SK-N-SH (cell line): Measurements from ENCODE around the gene FKBP6. TPM values are rescaled to one million over a fixed set of nuclear protein-coding genes. Genes with fewer than 3 reads are reported as not detected.

ENCODE experiments used
- CTCF ChIA-PET: fragments of 300-600, 350-600 bp; formaldehyde crosslinking; extraction: SDS; loops from one replicate; lab custom pipeline; 2021; lab: Yijun Ruan, JAX
- POLR2A ChIA-PET: fragments of 350-600 bp; sonication (Branson Sonifier 250); formaldehyde crosslinking; extraction: SDS; loops from one replicate; lab custom pipeline; 2020; ENCODE audit warnings: antibody characterized with exemption, inconsistent platforms; lab: Yijun Ruan, JAX
- DNase-seq: peaks from one replicate; pipeline ENCODE4 v3.0.0; 2012
- H2AFZ ChIP-seq: fragments of 200-600 bp; sonication (generic); 2 replicates; pipeline ENCODE4 v1.8.1; 2016; ENCODE audit warnings: antibody characterized with exemption, mild to moderate bottlenecking, low read depth
- H3F3A ChIP-seq: fragments of 200-600 bp; sonication (generic); replicated peaks from 2 replicates; pipeline ENCODE3; 2016; ENCODE audit warnings: antibody characterized with exemption, mild to moderate bottlenecking; ENCODE audit not compliant: insufficient read depth
- H3K27ac ChIP-seq, 2 experiments: fragments of 200-500 bp in 1 of 2; fragments of 200-600 bp in 1 of 2; sonication (Bioruptor generic) in 1 of 2; sonication (generic), shearing (Covaris generic) in 1 of 2; 2 replicates each; pipeline versions ENCODE4 v1.5.1 to v1.6.1; 2014 to 2016; ENCODE audit warnings: low read depth in 2 of 2, inconsistent platforms in 1 of 2, low read length in 1 of 2, mild to moderate bottlenecking in 1 of 2, mixed read lengths in 1 of 2
- H3K27me3 ChIP-seq: fragments of 200-600 bp; sonication (generic), shearing (Covaris generic); 2 replicates; pipeline ENCODE4 v1.6.1; 2016; ENCODE audit warnings: mixed run types; ENCODE audit not compliant: insufficient read depth
- H3K36me3 ChIP-seq, 2 experiments: fragments of 200-500 bp in 1 of 2; fragments of 200-600 bp in 1 of 2; sonication (Bioruptor generic) in 1 of 2; sonication (generic) in 1 of 2; replicated peaks in 1 of 2; 2 replicates each; pipeline versions ENCODE3 to v1.5.1; 2014 to 2016; ENCODE audit warnings: low read length in 1 of 2, mild to moderate bottlenecking in 1 of 2; ENCODE audit not compliant: insufficient read depth in 2 of 2, control insufficient read depth in 1 of 2
- H3K4me1 ChIP-seq, 2 experiments: fragments of 200-500 bp in 1 of 2; fragments of 200-600 bp in 1 of 2; sonication (Bioruptor generic) in 1 of 2; sonication (generic), shearing (Covaris generic) in 1 of 2; 2 replicates each; pipeline versions ENCODE4 v1.5.1 to v1.6.1; 2014 to 2016; ENCODE audit warnings: low read depth in 1 of 2, low read length in 1 of 2, mixed run types in 1 of 2; ENCODE audit not compliant: insufficient read depth in 2 of 2, control insufficient read depth in 1 of 2
- H3K4me2 ChIP-seq: fragments of 200-600 bp; sonication (generic), shearing (Covaris generic); 2 replicates; pipeline ENCODE4 v1.6.1; 2017; ENCODE audit warnings: mixed run types
- H3K4me3 ChIP-seq, 2 experiments: fragments of 200-500 bp in 1 of 2; fragments of 200-600 bp in 1 of 2; sonication (Bioruptor generic) in 1 of 2; sonication (generic), shearing (Covaris generic) in 1 of 2; 2 replicates each; pipeline versions ENCODE4 v1.5.1 to v1.8.1; 2014 to 2016; ENCODE audit warnings: low read depth in 2 of 2, inconsistent platforms in 1 of 2, low read length in 1 of 2, mild to moderate bottlenecking in 1 of 2, mixed read lengths in 1 of 2, moderate library complexity in 1 of 2
- H3K79me2 ChIP-seq: fragments of 200-600 bp; sonication (generic); 2 replicates; pipeline ENCODE4 v1.8.1; 2017; ENCODE audit warnings: mild to moderate bottlenecking; ENCODE audit not compliant: insufficient read depth
- H3K9ac ChIP-seq: fragments of 200-600 bp; sonication (generic); 2 replicates; pipeline ENCODE4 v1.6.1; 2017; ENCODE audit warnings: mixed run types
- H3K9me2 ChIP-seq: fragments of 200-600 bp; sonication (generic); 2 replicates; pipeline ENCODE4 v1.6.1; 2017; ENCODE audit warnings: mixed run types
- H3K9me3 ChIP-seq: fragments of 200-600 bp; sonication (generic); 2 replicates; pipeline ENCODE4 v1.6.1; 2017; ENCODE audit warnings: mixed run types, mild to moderate bottlenecking, moderate library complexity
- H4K20me1 ChIP-seq: fragments of 200-600 bp; sonication (generic); 2 replicates; pipeline ENCODE4 v1.6.1; 2017; ENCODE audit warnings: mild to moderate bottlenecking, mixed run types; ENCODE audit not compliant: insufficient read depth
- ELF1 ChIP-seq: IDR thresholded peaks from 2 replicates; pipeline ENCODE4 v1.4.0; 2012
- EZH2phosphoT487 ChIP-seq: fragments of 200-600 bp; sonication (generic); IDR thresholded peaks from 2 replicates; pipeline ENCODE4 v1.6.1; 2017; ENCODE audit warnings: low read depth, mixed run types, mild to moderate bottlenecking, antibody characterized with exemption, moderate library complexity, borderline replicate concordance
- FOXJ3 ChIP-seq: sonication (generic); formaldehyde crosslinking; IDR thresholded peaks from 2 replicates; pipeline ENCODE4 v1.5.1; 2020; ENCODE audit warnings: mild to moderate bottlenecking, missing genetic modification reagents
- JUND ChIP-seq: IDR thresholded peaks from 2 replicates; pipeline ENCODE4 v1.4.0; 2012
- NFIC ChIP-seq: IDR thresholded peaks from 2 replicates; pipeline ENCODE4 v1.4.0; 2012; ENCODE audit warnings: borderline replicate concordance
- RAD21 ChIP-seq: IDR thresholded peaks from 2 replicates; pipeline ENCODE4 v1.6.1; 2012; ENCODE audit warnings: mild to moderate bottlenecking, low read length
- TCF12 ChIP-seq: IDR thresholded peaks from 2 replicates; pipeline ENCODE4 v1.4.0; 2012
- WGBS: methylation state at CpG from one replicate; pipeline ENCODE4 v1.1.6; 2017; ENCODE audit warnings: low lambda C conversion rate; 5-methylcytosine and 5-hydroxymethylcytosine counted together
- polyA plus RNA-seq, 3 experiments: library from polyadenylated mRNA; depleted of rRNA; stranded (reverse); fragments of >200 nt; gene quantifications; 2 replicates each; pipeline ENCODE4 v1.2.3, GENCODE V29; 2012
- TF ChIP-seq, protein P1 (sequence below): IDR thresholded peaks from 2 replicates; pipeline ENCODE4 v1.6.1; 2012; ENCODE audit warnings: mild to moderate bottlenecking, low read depth, low read length, moderate library complexity
- TF ChIP-seq, protein P2 (sequence below): fragments of 150-350 bp; IDR thresholded peaks from 2 replicates; pipeline ENCODE4 v1.6.1; 2016; ENCODE audit warnings: mild to moderate bottlenecking, low read depth, low read length

Gene FKBP6
- polyA plus RNA-seq, 1 of the 3 experiments (the other 2 are of a cell fraction) = not detected

DNA sequence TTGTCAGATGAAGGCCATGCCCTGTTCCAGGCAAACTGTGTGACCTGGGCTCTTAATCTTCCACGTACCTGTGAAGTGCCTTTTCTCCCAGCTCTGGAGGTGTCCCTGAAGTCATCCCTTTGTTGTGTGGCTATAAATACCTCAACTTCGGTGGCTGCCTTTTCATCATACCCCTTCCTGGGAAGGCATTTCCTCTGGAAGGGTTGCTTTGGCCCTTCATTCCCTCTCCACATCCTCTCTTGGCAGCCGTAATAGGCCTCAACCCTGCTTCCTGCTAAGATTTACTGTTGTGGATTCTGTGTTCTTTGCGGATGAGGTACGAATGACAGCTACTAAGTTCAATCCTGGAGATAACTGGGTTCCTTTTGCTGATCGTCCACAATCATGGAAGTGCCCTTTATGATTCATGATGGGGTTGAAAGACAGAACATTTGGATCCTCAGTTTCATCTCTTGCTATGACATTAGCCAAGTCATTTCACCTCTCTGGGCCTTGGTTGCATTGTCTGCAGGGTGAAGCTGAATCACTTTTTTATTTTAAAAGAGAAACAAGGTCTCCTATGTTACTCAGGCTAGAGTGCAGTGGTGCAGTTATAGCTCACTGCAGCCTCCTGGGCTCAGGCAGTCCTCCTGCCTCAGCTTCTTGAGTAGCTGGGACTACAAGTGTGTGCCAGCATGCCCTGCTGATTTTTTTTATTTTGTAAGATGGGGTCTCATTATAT is 23.6 kb downstream of the FKBP6 start:
- Histone ChIP-seq H3F3A (no peaks in the 10 kb centered on the region), H3K4me1 (no peaks in the 10 kb centered on the region), H4K20me1 (no peaks in the 10 kb centered on the region), H3K79me2 (no peaks in the 10 kb centered on the region), H3K36me3 (no peaks in the 10 kb centered on the region), H2AFZ (no peak overlapping the region), H3K27ac (no peak overlapping the region), H3K9ac (no peak overlapping the region), H3K9me3 (no peaks in the 10 kb centered on the region), H3K9me2 (no peaks in the 10 kb centered on the region), H3K4me3 (no peak overlapping the region), H3K4me2 (no peak overlapping the region), H3K27me3 (0 out of 2 replicates have a peak, but pooled peaks cover under 1% of the 10 kb centered on the region)
- POLR2A ChIA-PET = no interaction called here
- CTCF ChIA-PET = interaction anchor here (2.0 to 7.7 kb wide), 2 partner anchors 9 to 100 kb away, joined by 9 to 44 read pairs; no protein-coding TSS in a partner anchor
- WGBS = 79% methylated on average over 6 of the region's 6 CpGs
- no peak for TF ChIP-seq FOXJ3 (CRISPR knock-in tag)
- no peak for DNase-seq

- H3K4me3 ChIP-seq = no peak overlapping the region
- H3K4me2 ChIP-seq = no peak overlapping the region
- POLR2A ChIA-PET = no interaction called here
- H3F3A ChIP-seq = no peaks in the 10 kb centered on the region
- CTCF ChIA-PET = interaction anchor here (1.0 to 7.7 kb wide), 3 partner anchors 11 to 99 kb away, joined by 4 to 44 read pairs (median 9); no protein-coding TSS in a partner anchor
- no peak overlapping the region for H3K9ac ChIP-seq
- no peaks in the 10 kb centered on the region for H3K9me2 ChIP-seq
- no peaks in the 10 kb centered on the region for H3K9me3 ChIP-seq
- H3K27ac ChIP-seq = no peak overlapping the region
- WGBS = 59% methylated on average over 3 of the region's 3 CpGs
- H4K20me1 ChIP-seq = no peaks in the 10 kb centered on the region
- H3K4me1 ChIP-seq = no peaks in the 10 kb centered on the region
- H3K36me3 ChIP-seq = no peaks in the 10 kb centered on the region
- no peaks in the 10 kb centered on the region for H3K79me2 ChIP-seq
- no peak overlapping the region for H2AFZ ChIP-seq
- H3K27me3 ChIP-seq = peaks cover 12% of the 10 kb centered on the region; the same call in 1 of the 2 replicates
- no peak for TF ChIP-seq RAD21
- no peak for TF ChIP-seq TCF12
- no peak for TF ChIP-seq ELF1
- no peak for TF ChIP-seq NFIC
- TF ChIP-seq, protein P1, sequence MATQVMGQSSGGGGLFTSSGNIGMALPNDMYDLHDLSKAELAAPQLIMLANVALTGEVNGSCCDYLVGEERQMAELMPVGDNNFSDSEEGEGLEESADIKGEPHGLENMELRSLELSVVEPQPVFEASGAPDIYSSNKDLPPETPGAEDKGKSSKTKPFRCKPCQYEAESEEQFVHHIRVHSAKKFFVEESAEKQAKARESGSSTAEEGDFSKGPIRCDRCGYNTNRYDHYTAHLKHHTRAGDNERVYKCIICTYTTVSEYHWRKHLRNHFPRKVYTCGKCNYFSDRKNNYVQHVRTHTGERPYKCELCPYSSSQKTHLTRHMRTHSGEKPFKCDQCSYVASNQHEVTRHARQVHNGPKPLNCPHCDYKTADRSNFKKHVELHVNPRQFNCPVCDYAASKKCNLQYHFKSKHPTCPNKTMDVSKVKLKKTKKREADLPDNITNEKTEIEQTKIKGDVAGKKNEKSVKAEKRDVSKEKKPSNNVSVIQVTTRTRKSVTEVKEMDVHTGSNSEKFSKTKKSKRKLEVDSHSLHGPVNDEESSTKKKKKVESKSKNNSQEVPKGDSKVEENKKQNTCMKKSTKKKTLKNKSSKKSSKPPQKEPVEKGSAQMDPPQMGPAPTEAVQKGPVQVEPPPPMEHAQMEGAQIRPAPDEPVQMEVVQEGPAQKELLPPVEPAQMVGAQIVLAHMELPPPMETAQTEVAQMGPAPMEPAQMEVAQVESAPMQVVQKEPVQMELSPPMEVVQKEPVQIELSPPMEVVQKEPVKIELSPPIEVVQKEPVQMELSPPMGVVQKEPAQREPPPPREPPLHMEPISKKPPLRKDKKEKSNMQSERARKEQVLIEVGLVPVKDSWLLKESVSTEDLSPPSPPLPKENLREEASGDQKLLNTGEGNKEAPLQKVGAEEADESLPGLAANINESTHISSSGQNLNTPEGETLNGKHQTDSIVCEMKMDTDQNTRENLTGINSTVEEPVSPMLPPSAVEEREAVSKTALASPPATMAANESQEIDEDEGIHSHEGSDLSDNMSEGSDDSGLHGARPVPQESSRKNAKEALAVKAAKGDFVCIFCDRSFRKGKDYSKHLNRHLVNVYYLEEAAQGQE = no peak
- no peak for TF ChIP-seq JUND
- no peak for TF ChIP-seq EZH2phosphoT487
- TF ChIP-seq, protein P2, sequence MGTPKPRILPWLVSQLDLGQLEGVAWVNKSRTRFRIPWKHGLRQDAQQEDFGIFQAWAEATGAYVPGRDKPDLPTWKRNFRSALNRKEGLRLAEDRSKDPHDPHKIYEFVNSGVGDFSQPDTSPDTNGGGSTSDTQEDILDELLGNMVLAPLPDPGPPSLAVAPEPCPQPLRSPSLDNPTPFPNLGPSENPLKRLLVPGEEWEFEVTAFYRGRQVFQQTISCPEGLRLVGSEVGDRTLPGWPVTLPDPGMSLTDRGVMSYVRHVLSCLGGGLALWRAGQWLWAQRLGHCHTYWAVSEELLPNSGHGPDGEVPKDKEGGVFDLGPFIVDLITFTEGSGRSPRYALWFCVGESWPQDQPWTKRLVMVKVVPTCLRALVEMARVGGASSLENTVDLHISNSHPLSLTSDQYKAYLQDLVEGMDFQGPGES = no peak
- DNase-seq = no peak
Measured at GRCh38 chr7:73352784-73353183, 24.8 kb downstream of the FKBP6 start.
